GOT3 (cell line): ENCODE data around the gene CNN1.
"Not testable (repeated sequence)": the region's sequence is repeated elsewhere in the genome, so short reads cannot be mapped to it uniquely, and the experiment has no call there.

ENCODE experiments used
- DNase-seq: peaks from one replicate; lab custom pipeline; 2025; ENCODE audit warnings: mixed read lengths; lab: John Stamatoyannopoulos, UW

Gene CNN1

DNA sequence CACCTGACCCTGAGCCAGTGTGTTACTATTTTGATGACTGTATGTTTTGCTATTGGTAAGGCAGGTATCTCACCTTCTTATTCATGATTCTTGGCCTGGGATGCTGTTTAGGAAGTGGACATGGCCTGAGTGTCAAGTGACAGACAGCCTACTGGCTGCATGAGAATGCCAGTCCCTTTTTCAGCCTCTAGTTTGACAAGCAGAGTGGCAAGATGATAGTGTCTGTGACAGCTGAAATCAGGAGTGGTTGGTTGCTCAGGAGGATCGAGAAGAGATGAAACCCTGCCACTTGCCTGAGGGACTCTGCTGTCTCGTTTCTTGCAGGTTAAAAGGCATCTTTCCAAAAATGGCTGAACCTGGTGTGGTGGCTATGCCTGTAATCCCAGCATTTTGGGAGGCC, 27.5 kb downstream of the CNN1 start:
- no peak for DNase-seq

DNA sequence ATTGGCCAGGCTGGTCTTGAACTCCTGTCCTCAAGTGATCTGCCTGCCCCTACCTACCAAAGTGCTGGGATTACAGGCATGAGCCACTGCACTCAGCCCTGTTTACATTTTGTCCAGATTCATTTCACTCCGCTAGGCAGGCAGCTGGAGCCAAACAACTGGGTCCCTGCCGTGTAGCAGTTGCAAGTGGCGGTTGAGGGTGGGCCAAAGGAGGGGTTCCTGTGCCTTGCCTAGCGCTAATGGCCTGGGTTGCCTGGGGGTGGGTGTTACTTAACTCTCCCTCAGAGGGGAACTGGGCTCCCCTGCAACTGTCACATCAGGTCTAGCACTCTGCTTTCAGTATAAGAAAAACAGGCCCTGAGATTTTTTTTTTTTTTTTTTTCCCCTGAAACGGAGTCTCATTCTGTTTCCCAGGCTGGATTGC, 31.4 kb downstream of the CNN1 start:
- no peak for DNase-seq

DNA sequence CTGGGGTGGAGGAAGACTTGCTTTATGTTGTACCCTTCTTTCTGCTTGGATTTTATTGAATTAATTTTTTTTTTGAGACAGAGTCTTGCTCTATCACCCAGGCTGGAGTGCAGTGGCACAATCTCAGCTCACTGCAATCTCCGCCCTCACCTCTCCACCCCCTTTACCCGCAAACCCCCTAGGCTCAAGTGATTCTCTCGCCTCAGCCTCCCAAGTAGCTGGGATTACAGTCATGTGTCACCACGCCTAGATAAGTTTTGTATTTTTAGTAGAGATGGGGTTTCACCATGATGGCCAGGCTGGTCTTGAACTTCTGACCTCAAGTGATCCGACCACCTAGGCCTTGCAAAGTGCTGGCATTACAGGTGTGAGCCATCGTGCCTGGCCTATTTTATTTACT, 34.7 kb downstream of the CNN1 start:
- DNase-seq: not testable (repeated sequence)

DNA sequence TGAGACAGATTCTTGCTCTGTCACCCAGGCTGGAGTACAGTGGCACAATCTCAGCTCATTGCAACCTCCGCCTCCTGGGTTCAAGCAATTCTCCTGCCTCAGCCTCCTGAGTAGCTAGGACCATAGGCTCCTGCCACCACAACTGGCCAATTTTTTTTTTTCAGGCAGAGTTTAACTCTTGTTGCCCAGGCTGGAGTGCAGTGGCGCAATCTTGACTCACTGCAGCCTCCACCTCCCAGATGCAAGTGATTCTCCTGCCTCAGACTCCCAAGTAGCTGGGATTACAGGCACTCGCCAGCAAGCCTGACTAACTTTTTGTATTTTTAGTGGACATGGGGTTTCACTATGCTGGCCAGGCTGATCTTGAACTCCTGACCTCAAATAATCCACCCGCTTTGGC, 35.1 kb downstream of the CNN1 start:
- not testable (repeated sequence) for DNase-seq

DNA sequence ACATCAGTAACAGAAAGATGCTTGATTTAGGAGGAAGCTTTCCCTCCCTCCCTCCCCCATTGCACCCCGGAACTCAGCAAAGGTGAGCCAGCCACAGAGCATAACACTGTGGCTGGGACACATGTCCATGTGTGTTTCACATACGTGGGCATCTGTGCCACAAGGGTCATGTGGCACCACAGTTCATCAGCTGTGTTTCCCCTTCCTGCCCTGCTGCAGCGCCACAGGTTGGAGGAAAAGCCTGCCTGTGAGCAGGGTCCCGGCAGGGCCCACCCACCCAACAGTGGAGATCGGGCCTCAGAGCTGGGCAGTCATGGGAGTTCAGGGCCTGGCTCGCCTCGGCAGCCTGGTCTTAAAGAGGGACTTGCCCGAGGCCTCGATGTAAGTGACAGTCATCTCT, 36.0 kb downstream of the CNN1 start:
- DNase-seq: no peak

DNA sequence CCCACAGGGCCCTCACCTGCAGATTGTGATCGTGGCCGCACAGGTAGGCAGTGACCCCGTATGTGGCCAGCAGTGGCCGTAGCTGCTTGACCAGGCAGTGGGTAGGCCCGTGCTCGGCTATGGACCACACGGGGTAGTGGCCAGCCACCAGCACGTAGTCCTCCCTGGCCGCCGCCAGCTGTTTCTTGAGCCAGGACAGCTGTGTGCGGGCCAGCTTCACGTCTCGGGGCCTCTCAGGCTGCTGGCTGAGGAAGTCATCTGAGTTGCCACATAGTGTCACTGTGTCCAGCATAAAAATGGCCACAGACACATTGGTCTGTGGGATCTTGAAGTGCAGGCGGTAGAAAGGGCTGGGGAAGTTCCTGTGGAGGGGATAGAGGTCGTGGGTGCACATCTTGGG, 37.6 kb downstream of the CNN1 start:
- DNase-seq: no peak

DNA sequence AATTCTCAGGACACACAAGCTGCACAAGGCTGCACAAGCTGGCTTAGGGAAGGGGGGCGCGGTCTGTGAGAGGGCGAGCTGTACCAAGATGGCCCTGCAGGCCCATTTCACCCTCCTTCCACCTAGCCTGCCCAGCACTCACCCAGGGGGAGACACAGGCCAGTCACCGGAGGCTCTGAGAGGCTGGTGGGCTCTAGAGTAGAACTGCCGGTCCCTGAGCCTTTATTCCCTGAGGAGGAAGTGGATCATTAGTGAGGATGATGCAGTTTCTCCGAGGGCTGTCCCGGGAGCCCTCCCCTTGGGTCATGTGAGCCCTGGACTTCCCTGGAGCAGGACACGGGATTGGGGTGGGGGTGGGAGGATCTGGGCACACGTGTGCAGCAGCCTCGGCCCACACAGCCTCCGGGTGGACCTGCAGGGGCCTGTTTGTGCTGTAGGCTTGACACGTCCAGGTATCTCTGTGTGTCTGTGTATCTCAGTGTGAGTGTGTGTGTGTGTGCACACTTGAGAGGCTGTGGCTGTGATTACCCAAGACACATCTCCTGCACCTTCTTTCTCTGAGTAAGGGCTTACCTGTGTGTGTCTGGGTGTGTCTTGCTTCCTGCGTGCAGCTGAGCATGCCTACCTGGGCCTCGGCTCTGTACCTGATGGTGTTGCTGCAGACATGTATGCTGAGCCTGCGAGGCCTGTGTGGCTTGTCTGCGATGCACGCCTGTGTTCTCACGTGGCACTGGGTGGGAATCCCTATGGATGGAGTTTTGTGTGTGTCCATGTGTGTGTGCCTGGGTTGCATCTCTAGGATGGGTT, 39.0 kb downstream of the CNN1 start, which contains the start of gene ACP5:
ACP5 (minus strand) TSS at position 195 of the 807 bp plus-strand sequence. CDS start 328 bp downstream, outside the sequence.
- DNase-seq: no peak

DNA sequence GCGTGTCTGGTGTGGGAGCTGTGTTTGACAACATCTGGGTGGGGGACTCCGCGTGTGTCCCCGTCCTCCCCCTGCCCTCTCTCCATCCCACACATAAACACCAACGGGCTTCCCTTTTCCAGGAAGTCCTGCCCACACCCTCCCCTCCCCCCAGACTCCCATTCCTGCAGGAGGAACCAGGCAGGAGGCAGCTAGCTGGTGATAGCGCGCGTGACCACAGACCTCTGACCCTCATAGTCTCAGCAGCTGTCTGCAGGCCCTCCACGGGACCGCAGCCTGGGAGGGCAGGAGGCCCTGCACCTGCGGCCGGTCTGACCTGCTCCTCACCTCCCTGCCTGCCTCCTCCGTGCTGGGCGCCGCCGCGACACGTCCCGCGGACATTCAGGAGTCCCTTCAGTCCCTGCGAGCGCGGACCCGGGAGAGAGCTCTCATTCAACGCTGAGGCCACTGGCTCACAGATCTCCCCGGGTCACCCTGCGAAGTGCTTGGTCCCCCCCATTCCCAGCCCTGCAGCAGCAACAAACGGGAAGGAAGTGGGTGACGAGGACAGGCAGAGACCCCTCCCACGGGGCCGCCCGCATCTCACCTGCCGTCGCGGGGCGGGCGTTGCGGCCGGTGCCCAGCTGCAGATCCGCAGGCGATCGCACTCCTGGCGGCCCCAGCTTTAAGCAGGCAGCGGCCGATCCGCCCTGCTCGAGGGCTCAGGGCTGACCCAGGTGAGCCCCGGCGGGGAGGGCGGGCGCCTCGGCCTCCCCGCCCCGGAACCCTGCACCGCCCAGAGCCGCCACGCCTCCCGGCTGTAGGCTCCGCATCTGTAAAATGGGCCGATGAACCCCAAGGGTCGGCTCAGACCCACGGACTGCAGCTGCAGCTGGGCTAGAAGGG, 39.8 kb downstream of the CNN1 start:
- no peak for DNase-seq

DNA sequence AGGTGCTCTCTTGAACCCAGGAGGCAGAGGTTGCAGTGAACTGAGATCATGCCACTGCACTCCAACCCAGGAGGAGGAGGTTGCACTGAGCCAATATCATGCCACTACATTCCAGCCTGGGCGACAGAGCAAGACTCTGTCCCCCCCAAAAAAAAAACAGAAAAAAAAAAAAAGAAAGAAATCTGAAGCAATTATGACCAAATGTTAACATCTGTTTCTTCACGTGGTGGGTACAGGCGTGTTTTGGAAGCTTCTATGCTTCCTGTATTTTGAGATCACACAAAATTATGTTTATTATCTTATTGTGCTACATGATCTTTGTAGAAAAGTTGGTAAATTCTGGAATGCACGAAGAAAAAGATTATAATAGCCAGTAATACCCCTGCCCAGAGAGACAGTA, 41.5 kb downstream of the CNN1 start:
- DNase-seq: no peak

DNA sequence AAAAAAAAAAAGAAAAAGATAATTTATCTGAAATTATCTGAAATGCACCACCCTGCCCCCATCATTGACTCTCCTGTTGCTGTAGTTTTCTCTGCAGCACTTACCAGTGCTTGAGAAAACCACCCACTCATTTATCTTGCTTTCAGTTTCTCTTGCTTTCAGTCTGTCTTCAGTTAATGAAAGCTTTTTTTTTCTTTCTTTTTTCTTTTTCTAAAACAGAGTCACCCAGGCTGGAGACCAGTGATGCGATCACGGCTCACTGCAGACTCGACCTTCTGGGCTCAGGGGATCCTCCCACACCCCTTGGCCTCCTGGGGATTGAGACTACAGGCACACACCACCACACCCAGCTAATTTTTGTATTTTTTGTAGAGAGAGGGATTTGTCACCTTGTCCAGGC, 43.1 kb downstream of the CNN1 start:
- no peak for DNase-seq

DNA sequence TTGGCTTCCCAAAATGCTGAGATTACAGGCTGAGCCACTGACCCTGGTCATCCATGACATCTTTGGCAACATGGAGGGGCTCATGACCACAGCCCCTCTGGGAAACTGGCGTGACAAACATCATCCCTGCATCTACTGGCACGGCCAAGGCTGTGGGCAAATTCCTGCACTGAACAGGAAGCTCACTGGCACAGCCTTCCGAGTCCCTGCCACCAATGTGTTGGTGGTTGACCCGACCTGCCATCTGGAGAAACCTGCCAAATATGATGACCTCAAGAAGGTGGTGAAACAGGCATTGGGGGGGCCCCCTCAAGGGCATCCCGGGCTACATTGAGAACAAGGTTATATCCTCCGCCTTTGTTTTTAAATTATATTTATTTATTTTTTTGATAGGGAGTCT, 47.7 kb downstream of the CNN1 start:
- no peak for DNase-seq

DNA sequence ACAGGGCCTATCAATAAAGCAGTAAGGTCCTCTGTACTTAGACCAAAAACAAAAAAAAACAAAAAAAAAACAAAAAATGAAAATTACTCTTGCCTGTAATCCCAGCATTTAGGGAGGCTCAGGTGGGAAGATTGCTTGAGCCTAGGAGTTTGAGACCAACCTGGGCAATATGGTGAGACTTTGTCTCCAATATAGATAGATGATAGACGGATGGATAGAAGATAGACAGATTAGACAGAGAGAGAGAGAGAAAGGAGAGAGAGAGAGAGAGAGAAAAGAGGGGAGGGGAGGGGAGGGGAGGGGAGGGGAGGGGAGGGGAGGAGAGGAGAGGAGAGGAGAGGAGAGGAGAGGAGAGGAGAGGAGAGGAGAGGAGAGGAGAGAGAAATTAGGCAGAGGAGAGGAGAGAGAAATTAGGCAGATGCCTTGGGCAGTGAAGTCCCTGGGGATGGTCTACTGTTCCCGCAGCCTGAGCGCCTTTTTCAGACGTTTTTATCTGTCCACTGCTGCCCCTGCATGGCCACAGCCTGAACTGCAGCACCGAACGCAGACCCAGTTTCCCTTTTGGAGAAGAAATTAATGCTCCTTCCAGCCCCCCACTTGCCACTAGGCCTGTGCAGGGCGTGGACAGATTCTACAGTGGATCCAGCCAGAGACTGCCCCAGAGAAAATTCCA, 48.8 kb downstream of the CNN1 start:
- DNase-seq: peak; percentile 17

DNA sequence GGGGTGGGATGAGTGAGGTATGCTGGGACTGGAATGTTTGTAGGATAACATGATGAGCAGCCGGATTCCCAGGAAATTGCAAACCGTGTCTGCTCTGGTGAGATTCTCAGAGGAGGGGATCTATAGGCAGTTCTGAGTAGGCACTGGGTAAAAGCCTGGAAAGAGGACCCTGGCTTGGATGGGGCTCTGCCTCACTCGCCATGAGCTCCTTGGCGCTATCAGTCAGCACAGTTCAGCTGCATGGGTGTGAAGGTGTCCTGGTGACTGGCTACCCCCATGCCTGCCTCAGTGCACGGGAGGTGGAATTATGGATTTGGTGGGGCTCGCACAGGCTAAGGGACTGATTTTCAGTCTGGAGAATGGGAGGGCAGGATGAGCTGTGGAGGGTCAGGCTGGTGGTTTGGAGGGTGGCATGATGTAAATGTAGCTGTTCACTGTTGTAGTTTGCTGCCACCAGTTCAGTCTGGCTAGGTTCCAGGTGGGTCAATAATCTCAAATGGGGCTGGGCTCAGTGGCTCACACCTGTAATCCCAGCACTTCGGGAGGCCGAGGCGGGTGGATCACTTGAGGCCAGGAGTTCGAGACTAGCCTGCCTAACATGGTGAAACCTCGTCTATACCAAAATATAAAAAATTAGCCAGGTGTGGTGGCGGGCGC, 49.5 kb downstream of the CNN1 start:
- DNase-seq: no peak

DNA sequence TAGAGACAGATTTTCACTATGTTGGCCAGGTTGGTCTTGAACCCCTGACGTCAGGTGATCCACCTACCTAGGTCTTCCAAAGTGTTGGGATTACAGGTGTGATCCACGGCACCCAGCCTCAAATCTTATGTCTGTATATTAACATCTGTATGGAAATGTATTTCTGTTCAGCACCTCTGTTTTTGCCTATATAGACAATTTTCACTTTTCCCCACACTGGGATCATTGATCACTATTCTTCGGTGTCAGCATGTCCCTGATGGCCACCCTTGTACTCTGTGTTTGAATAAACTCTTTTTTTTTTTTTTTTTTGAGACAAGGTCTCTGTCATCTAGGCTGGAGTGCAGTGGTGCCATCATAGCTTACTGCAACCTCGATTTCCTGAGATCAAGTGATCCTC, 55.4 kb downstream of the CNN1 start:
- no peak for DNase-seq

DNA sequence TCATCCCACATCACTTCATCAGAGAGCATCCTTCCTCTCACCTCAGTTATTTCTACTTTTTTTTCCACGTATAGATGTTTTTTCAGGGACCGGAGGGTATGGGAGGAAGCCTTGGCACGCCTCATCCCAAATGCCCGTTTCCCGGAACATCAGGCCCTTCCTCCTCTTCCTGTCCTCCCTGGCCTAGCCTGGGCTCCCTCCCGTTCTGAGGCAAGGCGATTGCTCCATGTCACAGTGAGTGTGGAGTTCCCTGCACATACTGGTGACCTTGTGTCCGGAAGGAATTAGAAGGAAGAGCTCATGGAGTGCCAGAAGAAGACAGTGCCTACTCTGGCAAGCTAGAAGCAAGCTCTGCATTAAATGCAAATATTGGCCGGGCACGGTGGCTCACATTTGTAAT, 57.5 kb downstream of the CNN1 start:
- no peak for DNase-seq

DNA sequence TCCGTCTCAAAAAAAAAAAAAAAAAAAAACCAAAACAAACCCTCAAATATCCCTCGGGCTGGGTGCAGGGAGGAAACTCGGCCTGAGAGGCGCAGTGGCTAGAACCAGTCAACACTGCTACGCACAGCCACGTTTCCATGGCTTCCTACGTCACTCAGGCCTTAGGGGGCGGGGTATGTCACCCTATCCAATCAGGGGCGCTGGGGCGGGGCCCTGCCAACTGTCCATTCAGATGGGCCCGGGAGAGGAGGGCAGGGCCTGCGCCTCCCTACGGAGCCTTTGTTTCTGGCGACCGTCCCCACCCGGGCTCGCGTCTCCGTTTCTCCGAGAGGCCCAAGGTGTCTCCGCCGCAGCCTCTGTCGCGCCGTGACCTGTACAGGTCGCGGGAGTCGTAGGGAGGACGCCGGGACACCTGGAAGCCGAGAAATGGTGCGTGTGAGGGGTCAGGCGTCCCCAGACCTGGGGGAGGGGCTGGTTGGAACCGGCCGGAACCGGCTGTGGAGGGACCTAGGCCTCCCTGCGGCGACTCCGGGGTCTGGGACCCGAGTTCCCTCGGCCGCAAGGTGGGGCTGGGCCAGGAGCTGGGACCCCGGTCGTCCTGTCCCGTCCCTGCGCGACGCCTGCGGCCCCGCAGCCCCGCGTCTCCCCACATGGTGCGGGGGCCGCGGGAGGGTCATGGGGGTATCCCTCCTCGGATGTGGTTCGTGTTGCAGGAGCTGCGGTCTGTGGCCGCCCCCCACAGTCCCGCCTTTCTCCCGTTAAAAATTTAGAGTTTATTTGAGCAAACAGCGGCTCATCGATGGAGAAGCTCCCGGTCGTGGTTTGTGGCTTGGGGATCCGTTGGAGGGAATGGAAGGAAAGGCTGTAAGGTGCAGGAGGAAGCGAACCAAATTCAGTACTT, 58.8 kb downstream of the CNN1 start, which contains the start of gene ZNF627:
ZNF627 (plus strand) TSS at position 282 of the 901 bp plus-strand sequence; CDS start at position 427, 145 bp downstream.
- DNase-seq: peak; percentile 82

DNA sequence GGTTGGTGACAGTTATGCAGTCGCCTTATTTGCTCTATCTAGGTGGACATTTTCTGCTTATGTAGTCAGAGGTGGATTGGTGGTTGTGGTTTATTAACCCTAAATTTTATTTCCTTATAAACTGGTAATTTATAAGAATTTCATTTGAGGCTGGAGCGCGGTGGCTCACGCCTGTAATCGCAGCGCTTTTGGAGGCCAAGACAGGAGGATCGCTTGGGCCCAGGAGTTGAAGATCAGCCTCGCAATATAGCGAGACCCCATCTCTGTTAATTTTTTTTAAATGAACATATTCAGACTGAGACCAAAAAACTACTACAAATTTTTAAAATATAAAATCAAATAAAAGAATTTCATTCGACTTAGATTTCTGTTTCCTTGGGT, 59.4 kb downstream of the CNN1 start:
- DNase-seq: no peak

DNA sequence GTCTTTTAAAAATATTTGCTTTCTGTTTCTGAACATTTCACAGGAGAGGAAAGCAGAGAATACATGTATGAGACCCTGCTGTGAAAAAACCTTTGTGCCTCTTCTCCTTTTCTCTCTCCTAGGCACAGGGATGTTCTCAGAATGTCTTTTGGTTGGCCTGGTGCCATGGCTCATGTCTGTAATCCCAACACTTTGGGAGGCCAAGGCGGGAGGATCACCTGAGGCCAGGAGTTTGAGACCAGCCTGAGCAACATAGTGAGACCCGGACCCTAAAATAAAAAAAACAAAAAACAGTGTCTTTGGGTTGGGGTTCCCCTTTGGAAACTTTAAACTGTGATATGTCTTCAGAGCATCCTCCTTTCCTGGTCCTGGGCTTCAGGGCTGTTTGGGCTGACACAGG, 60.1 kb downstream of the CNN1 start:
- no peak for DNase-seq

DNA sequence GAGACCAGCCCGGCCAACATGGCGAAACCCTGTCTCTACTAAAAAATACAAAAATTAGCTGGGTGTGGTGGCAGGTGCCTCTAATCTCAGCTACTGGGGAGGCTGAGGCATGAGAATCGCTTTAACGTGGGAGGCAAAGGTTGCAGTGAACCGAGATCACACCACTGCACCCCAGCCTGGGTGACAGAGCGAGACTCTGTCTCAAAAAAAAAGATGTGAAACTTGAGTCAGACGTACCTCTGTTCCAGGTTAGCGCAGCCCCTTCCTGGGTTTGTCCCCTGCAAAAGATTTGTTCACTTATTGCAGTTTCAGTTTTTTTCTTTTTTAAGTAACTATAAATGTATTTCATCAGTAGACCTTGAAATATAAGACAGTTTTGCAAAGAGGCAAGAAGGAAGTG, 61.1 kb downstream of the CNN1 start:
- DNase-seq: not testable (repeated sequence)
